H1 (cell line): ENCODE results near the gene NME7. TPM values are rescaled to one million over a fixed set of nuclear protein-coding genes. Genes with fewer than 3 reads are reported as not detected.

Experiments
- CHD7 ChIP-seq: fragments of 300-600 bp; sonication (generic); IDR thresholded peaks from 2 replicates; pipeline ENCODE4 v1.7.1; 2012; ENCODE audit warnings: low read length, moderate library complexity, mild to moderate bottlenecking, inconsistent platforms; ENCODE audit not compliant: insufficient replicate concordance
- HDAC6 ChIP-seq: IDR thresholded peaks from one replicate; pipeline ENCODE4 v1.7.1; 2012; ENCODE audit warnings: low read depth, mild to moderate bottlenecking, inconsistent platforms, low read length, moderate library complexity
- NANOG ChIP-seq: IDR thresholded peaks from 2 replicates; pipeline ENCODE4 v1.6.1; 2011; ENCODE audit warnings: low read length, low read depth, mild to moderate bottlenecking, inconsistent platforms; ENCODE audit not compliant: insufficient read depth, poor library complexity, severe bottlenecking
- TAF1 ChIP-seq: IDR thresholded peaks from 2 replicates; pipeline ENCODE4 v1.6.1; 2011; ENCODE audit warnings: mild to moderate bottlenecking, low read depth, low read length
- ZNF274 ChIP-seq: IDR thresholded peaks from 2 replicates; pipeline ENCODE4 v1.7.0; 2012; ENCODE audit warnings: low read length, borderline replicate concordance; ENCODE audit errors: extremely low read depth
- polyA plus RNA-seq, 7 experiments: library from polyadenylated mRNA; depleted of rRNA in 3 of 7; stranded (reverse) in 5 of 7; unstranded in 2 of 7; fragments of >200 nt in 5 of 7; fragments of 200-250 nt in 2 of 7; gene quantifications; 1 replicate in 5 of 7; 2 replicates in 1 of 7; 4 replicates in 1 of 7; pipeline versions ENCODE4 v1.2.1 to v1.2.3, GENCODE V29; 2011 to 2013; ENCODE audit warnings: missing spikeins in 2 of 7, mixed read lengths in 2 of 7
- total RNA-seq: library from RNA; stranded (reverse); fragmentation: NEBNext Ultra II Directional; extraction: Animal tissue kit (Norgen Biotek cat#: 25700); gene quantifications from 2 replicates; pipeline ENCODE4 v1.2.1, GENCODE V29; 2021

The NME7 gene
- total and polyA plus RNA-seq, 2 of the 8 experiments (the other 6 are each of a cell fraction or from before 2014, with no cell fraction given) = 11.6 to 28.5 TPM

GRCh38 chr1:169271098-169271497, 96.5 kb downstream of the NME7 start (continued):
- no peak for TF ChIP-seq CHD7
- TF ChIP-seq NANOG = no peak
- TF ChIP-seq TAF1 = no peak
- TF ChIP-seq HDAC6 = no peak
- TF ChIP-seq ZNF274 = no peak
